ENCODE results near the gene DTX1. TPM values are rescaled to one million over a fixed set of nuclear protein-coding genes. Genes with fewer than 3 reads are reported as not detected.

Gene DTX1
- not detected in 2 replicates for total RNA-seq

GRCh38 chr12:113056631-113057488 lies at the start of gene DTX1:
Gene DTX1 (plus strand): TSS chr12:113056730. CDS start chr12:113058193, 1,463 bp downstream.

GRCh38 chr12:113135178-113136127 lies 78.9 kb downstream of the DTX1 start, which contains the start of gene RASAL1:
Gene RASAL1 (minus strand): TSS chr12:113135761. CDS start chr12:113135462, 299 bp downstream.

Other genes with a start within 250 kb of the DTX1 start
- 0.18 TPM in 1 of 2 replicates, not detected in the other for gene OAS1, start 149.8 kb upstream of the DTX1 start, total RNA-seq
- 20.2 TPM in 2 replicates for gene OAS3, start 118.3 kb upstream of the DTX1 start, total RNA-seq
- 1.2 and 3.2 TPM in 2 replicates for gene OAS2, start 78.2 kb upstream of the DTX1 start, total RNA-seq
- not detected in 2 replicates for gene RASAL1, start 79.0 kb downstream of the DTX1 start, total RNA-seq
- not detected in 2 replicates for gene CFAP73, start 93.0 kb downstream of the DTX1 start, total RNA-seq
- gene DDX54, start 128.7 kb downstream of the DTX1 start, total RNA-seq: 87.4 and 108 TPM in 2 replicates
- gene RITA1, start 129.0 kb downstream of the DTX1 start, total RNA-seq: 24.5 and 34.9 TPM in 2 replicates
- 16.7 and 19.0 TPM in 2 replicates for gene TPCN1, start 164.7 kb downstream of the DTX1 start, total RNA-seq

All from myometrial cell (primary cell).